ENCODE results near the gene DQX1. TPM values are rescaled to one million over a fixed set of nuclear protein-coding genes. Genes with fewer than 3 reads are reported as not detected.

DQX1 gene
- total and polyA plus RNA-seq, 2 of the 8 experiments (the other 6 are each of a cell fraction or from before 2014, with no cell fraction given): 0.76 to 1.1 TPM

DNA sequence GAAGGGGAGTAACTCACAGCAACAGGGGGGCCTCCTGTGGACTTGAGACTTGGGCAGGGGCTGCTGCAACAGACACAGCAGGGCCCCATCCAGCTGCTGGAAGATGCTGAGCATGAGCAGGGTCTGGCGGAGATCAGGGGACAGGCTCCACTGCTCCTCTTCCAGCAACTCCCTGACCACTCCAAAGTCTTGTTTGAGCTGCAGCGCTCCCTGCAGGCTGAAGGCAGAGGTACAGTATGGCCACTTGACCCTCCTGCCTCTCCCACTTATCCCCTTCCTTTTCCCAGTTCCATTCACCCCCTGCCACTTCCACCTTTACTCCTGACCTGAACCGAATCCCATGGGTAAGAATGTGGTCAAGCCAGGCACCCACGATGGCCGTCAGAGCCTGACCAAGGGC, 51.1 kb downstream of the DQX1 start:
- FAIRE-seq (no peak), DNase-seq (ENCODE audit: low read depth in 1 of 2, low spot score in 2 of 2) (peak in 1 of 2 experiments; percentile 78)
- Histone ChIP-seq H4K91ac (replicated peaks; ENCODE audit: insufficient read length, low read length) (no peak overlapping the region), H3K9ac (replicated peaks in 1 of 4; ENCODE audit: extremely low read depth in 1 of 4, low read depth in 3 of 4, low read length in 3 of 4) (no peak overlapping the region), H3K9me3 (ENCODE audit: insufficient read depth in 2 of 2, low read depth in 1 of 2, low read length in 1 of 2) (no peaks in the 10 kb centered on the region), H4K20me1 (replicated peaks in 1 of 2; ENCODE audit: control insufficient read depth in 1 of 2, insufficient read depth in 2 of 2, low read length in 2 of 2) (peaks cover 0 to 1% of the 10 kb centered on the region in 2 experiments), H3K56ac (replicated peaks; ENCODE audit: insufficient read length, low read depth, low read length) (no peak overlapping the region), H2BK120ac (replicated peaks; ENCODE audit: low read depth, low read length) (no peak overlapping the region), H3K23ac (ENCODE audit: insufficient read length) (no peak overlapping the region), H3K79me2 (ENCODE audit: control insufficient read depth in 1 of 2, insufficient read depth in 2 of 2, low read length in 2 of 2) (no peaks in the 10 kb centered on the region), H3K4me3 (ENCODE audit: extremely low read depth in 1 of 4, insufficient read depth in 2 of 4, low read depth in 3 of 4, low read length in 4 of 4) (no peak overlapping the region), H3K36me3 (ENCODE audit: control insufficient read depth in 2 of 4, insufficient read depth in 4 of 4, low read length in 3 of 4) (peaks cover 0 to 4% (median 2%) of the 10 kb centered on the region in 4 experiments; a peak in 6 of 8 replicates), H2BK20ac (ENCODE audit: low read length) (no peak overlapping the region), H3K27me3 (replicated peaks in 1 of 4; ENCODE audit: control insufficient read depth in 3 of 4, extremely low read depth in 1 of 4, insufficient read depth in 3 of 4, low read length in 3 of 4) (no peaks in the 10 kb centered on the region), H2AK5ac (ENCODE audit: low read depth, low read length) (no peak overlapping the region), H4K8ac (ENCODE audit: extremely low read depth, insufficient read depth, low read length) (peak overlapping the region; percentile 14; the same call in 1 of the 2 replicates), H3K4ac (replicated peaks; ENCODE audit: insufficient read length, low read depth, low read length) (no peak overlapping the region), H2AFZ (ENCODE audit: low read length) (no peak overlapping the region), H3K23me2 (ENCODE audit: low read depth, low read length) (peaks cover 11% of the 10 kb centered on the region), H3K79me1 (ENCODE audit: low read depth, low read length) (no peaks in the 10 kb centered on the region; the same call in 1 of the 2 replicates), H3K14ac (ENCODE audit: insufficient read length) (no peak overlapping the region), H4K5ac (ENCODE audit: insufficient read length, low read depth, low read length) (no peak overlapping the region), H3K4me1 (replicated peaks in 1 of 4; ENCODE audit: control insufficient read depth in 3 of 4, insufficient read depth in 4 of 4, low read length in 3 of 4) (peaks cover 0 to 3% (median 2%) of the 10 kb centered on the region in 4 experiments; a peak in 3 of 7 replicates), H3K4me2 (ENCODE audit: insufficient read depth in 1 of 2, low read depth in 2 of 2, low read length in 2 of 2) (no peak overlapping the region), H3K18ac (ENCODE audit: extremely low read depth, low read length) (no peak overlapping the region), H2BK5ac (ENCODE audit: low read depth, low read length) (no peak overlapping the region), H2BK15ac (ENCODE audit: low read length) (no peak overlapping the region), H3K27ac (ENCODE audit: low read depth, low read length) (no peak overlapping the region), H2BK12ac (ENCODE audit: low read depth, low read length) (no peak overlapping the region)
- CTCF ChIA-PET (ENCODE audit: partially characterized antibody): interaction anchor here (0.9 to 5.7 kb wide), 26 partner anchors 7 to 171 kb away, joined by 3 to 86 read pairs (median 4); partner anchors contain the start of genes C2orf81, CCDC142, INO80B and MOGS
- POLR2A ChIA-PET (ENCODE audit: partially characterized antibody): interaction anchor here (1.0 to 5.2 kb wide), 6 partner anchors 16 to 39 kb away, joined by 3 to 89 read pairs (median 4); partner anchors contain the start of genes INO80B, RTKN and WBP1
- 82% methylated on average over 5 of the region's 5 CpGs; no CpG with 5 or more reads in 1 of the 2 experiments for WGBS, 2 experiments (ENCODE audit: extremely low coverage in 1 of 2, insufficient coverage in 1 of 2, insufficient read length in 1 of 2, insufficient replicate concordance in 2 of 2, low coverage in 1 of 2, low lambda C conversion rate in 2 of 2, missing lambda C conversion rate in 1 of 2)
- no peak for TF ChIP-seq GABPA (IDR thresholded peaks at IDR 0.05; ENCODE audit: borderline replicate concordance, insufficient read depth, low read length)
- no peak for TF ChIP-seq KDM5A (IDR thresholded peaks at IDR 0.05; ENCODE audit: low read length)
- no peak for TF ChIP-seq KDM4A (IDR thresholded peaks at IDR 0.05; ENCODE audit: low read depth, low read length, severe bottlenecking)
- TF ChIP-seq CEBPB (IDR thresholded peaks at IDR 0.05; ENCODE audit: low read depth, low read length): no peak
- no peak for TF ChIP-seq ASH2L (IDR thresholded peaks at IDR 0.05; ENCODE audit: low read length)
- no peak for TF ChIP-seq RFX5 (IDR thresholded peaks at IDR 0.05; ENCODE audit: borderline replicate concordance, low read depth, low read length)
- TF ChIP-seq HDAC6 (IDR thresholded peaks at IDR 0.05; ENCODE audit: low read depth, low read length): no peak
- no peak for TF ChIP-seq CHD1 (IDR thresholded peaks at IDR 0.05; ENCODE audit: low read depth, low read length)
- no peak for TF ChIP-seq KDM1A (IDR thresholded peaks at IDR 0.05; ENCODE audit: borderline replicate concordance, low read length)
- no peak for TF ChIP-seq SAP30 (IDR thresholded peaks at IDR 0.05; ENCODE audit: insufficient read depth, insufficient replicate concordance, low read length)
- no peak for TF ChIP-seq FOSL1 (IDR thresholded peaks at IDR 0.05; ENCODE audit: insufficient read depth, low read depth, low read length)
